Activated CD8-positive, alpha-beta memory T cell treated with anti-CD3 and anti-CD28 coated beads, Interleukin-2, amount 10 ng/mL, durations not matched to agents 7 days and 5 days (primary cell): ENCODE measurements around the gene ERH. TPM values are rescaled to one million over a fixed set of nuclear protein-coding genes. Genes with fewer than 3 reads are reported as not detected.
"Not testable (repeated sequence)": the region's sequence is repeated elsewhere in the genome, so short reads cannot be mapped to it uniquely, and the experiment has no call there.

Experiments used
- ATAC-seq: fragments of 150-1000 bp; cut with Tn5 transposase; one replicate; pipeline ENCODE4 v1.10.0; 2021; ENCODE audit warnings: moderate library complexity
- CTCF ChIA-PET: fragments of 350-600 bp; sonication (Branson Sonifier 250); formaldehyde crosslinking; loops from one replicate; lab custom pipeline; 2021; ENCODE audit warnings: antibody characterized with exemption; lab: Charles Lee
- DNase-seq: peaks from one replicate; pipeline ENCODE4 v3.0.0-alpha.2; 2020
- H3K27ac Mint-ChIP-seq: one replicate; pipeline ENCODE4 v1.8.0; 2021; ENCODE audit warnings: mild to moderate bottlenecking, mixed read lengths
- H3K27me3 Mint-ChIP-seq: one replicate; pipeline ENCODE4 v1.8.0; 2021; ENCODE audit warnings: mixed read lengths
- H3K36me3 Mint-ChIP-seq: one replicate; pipeline ENCODE4 v1.8.0; 2021; ENCODE audit warnings: mild to moderate bottlenecking, mixed read lengths
- H3K4me1 Mint-ChIP-seq: one replicate; pipeline ENCODE4 v1.8.0; 2021; ENCODE audit warnings: mixed read lengths
- H3K4me3 Mint-ChIP-seq: one replicate; pipeline ENCODE4 v1.8.0; 2021; ENCODE audit warnings: mild to moderate bottlenecking, moderate library complexity, mixed read lengths
- H3K9me3 Mint-ChIP-seq: one replicate; pipeline ENCODE4 v1.8.0; 2022; ENCODE audit warnings: low read depth, mixed read lengths
- total RNA-seq, 2 experiments: library from RNA; stranded (reverse); gene quantifications; one replicate each; pipeline ENCODE4 v1.2.3, GENCODE V29; 2021

Gene ERH
- 100 to 1,000 TPM; 291 to 348 TPM for total RNA-seq

GRCh38 chr14:69398053-69398817, at the start of gene ERH, which contains the start of gene SLC39A9:
TSS of gene ERH (minus strand) at chr14:69398299. CDS start at chr14:69398233, 66 bp downstream.
TSS of gene SLC39A9 (plus strand) at chr14:69398692. CDS start at chr14:69399370, 678 bp downstream.
- ATAC-seq (peak; percentile 86), DNase-seq (peak; percentile 97)
- no peaks in the 10 kb centered on the region for H3K9me3 Mint-ChIP-seq
- H3K27ac Mint-ChIP-seq, result peak within 1 kb of the TSS; percentile 99
- peaks cover 60% of the 10 kb centered on the region for H3K4me1 Mint-ChIP-seq
- peak within 1 kb of the TSS; percentile 86 for H3K4me3 Mint-ChIP-seq
- CTCF ChIA-PET, result interaction anchor here (0.6 to 2.5 kb wide), 10 partner anchors 14 to 269 kb away, joined by 3 to 10 read pairs (median 3); partner anchors contain the start of gene DCAF5
- H3K27me3 Mint-ChIP-seq, result no peaks in the 10 kb centered on the region
- H3K36me3 Mint-ChIP-seq, result peaks cover 46% of the 10 kb centered on the region

- no peaks in the 10 kb centered on the region for H3K9me3 Mint-ChIP-seq
- no peaks in the 10 kb centered on the region for H3K27me3 Mint-ChIP-seq
- H3K36me3 Mint-ChIP-seq, result peaks cover 34% of the 10 kb centered on the region
- ATAC-seq (no peak), DNase-seq (no peak)
- peaks cover 12% of the 10 kb centered on the region for H3K4me1 Mint-ChIP-seq
- CTCF ChIA-PET, result no interaction called here
- no peak overlapping the region for H3K4me3 Mint-ChIP-seq
- H3K27ac Mint-ChIP-seq, result no peak overlapping the region
These were observed 45.3 kb upstream of the ERH start for GRCh38 chr14:69443296-69443805.

- Mint-ChIP-seq H3K36me3 (peaks cover 34% of the 10 kb centered on the region), H3K27ac (no peak overlapping the region), H3K9me3 (no peaks in the 10 kb centered on the region), H3K27me3 (no peaks in the 10 kb centered on the region), H3K4me3 (no peak overlapping the region), H3K4me1 (peaks cover 12% of the 10 kb centered on the region)
- DNase-seq, result no peak
- ATAC-seq, result no peak
- CTCF ChIA-PET, result interaction anchor here (0.8 kb wide), 1 partner anchor 33 kb away, joined by 4 read pairs; no protein-coding TSS in a partner anchor
These were observed 43.8 kb upstream of the ERH start for GRCh38 chr14:69441948-69442347.

GRCh38 chr14:69439521-69440270, 41.6 kb upstream of the ERH start:
- Mint-ChIP-seq H3K4me1 (peaks cover 12% of the 10 kb centered on the region), H3K4me3 (no peak overlapping the region), H3K36me3 (peaks cover 23% of the 10 kb centered on the region), H3K9me3 (no peaks in the 10 kb centered on the region), H3K27me3 (no peaks in the 10 kb centered on the region), H3K27ac (no peak overlapping the region)
- no peak for DNase-seq
- CTCF ChIA-PET, result interaction anchor here (1.6 kb wide), 1 partner anchor 20 kb away, joined by 4 read pairs; no protein-coding TSS in a partner anchor
- ATAC-seq, result no peak

GRCh38 chr14:69432364-69432763, 34.3 kb upstream of the ERH start:
- H3K27me3 Mint-ChIP-seq, result no peaks in the 10 kb centered on the region
- DNase-seq (no peak), ATAC-seq (no peak)
- CTCF ChIA-PET, result no interaction called here
- H3K27ac Mint-ChIP-seq, result no peak overlapping the region
- peaks cover 3% of the 10 kb centered on the region for H3K4me1 Mint-ChIP-seq
- peaks cover 15% of the 10 kb centered on the region for H3K36me3 Mint-ChIP-seq
- no peak overlapping the region for H3K4me3 Mint-ChIP-seq
- no peaks in the 10 kb centered on the region for H3K9me3 Mint-ChIP-seq

- Mint-ChIP-seq H3K4me1 (peaks cover 3% of the 10 kb centered on the region), H3K27me3 (no peaks in the 10 kb centered on the region), H3K27ac (no peak overlapping the region), H3K4me3 (no peak overlapping the region), H3K36me3 (peaks cover 30% of the 10 kb centered on the region), H3K9me3 (no peaks in the 10 kb centered on the region)
- ATAC-seq (no peak), DNase-seq (no peak)
- CTCF ChIA-PET, result no interaction called here
These were observed 32.3 kb upstream of the ERH start for GRCh38 chr14:69430306-69430939.

GRCh38 chr14:69429643-69430042, 31.5 kb upstream of the ERH start:
- CTCF ChIA-PET, result no interaction called here
- no peak overlapping the region for H3K4me3 Mint-ChIP-seq
- peaks cover 3% of the 10 kb centered on the region for H3K4me1 Mint-ChIP-seq
- DNase-seq, result no peak
- H3K27ac Mint-ChIP-seq, result no peak overlapping the region
- no peaks in the 10 kb centered on the region for H3K27me3 Mint-ChIP-seq
- H3K9me3 Mint-ChIP-seq, result no peaks in the 10 kb centered on the region
- H3K36me3 Mint-ChIP-seq, result peaks cover 35% of the 10 kb centered on the region
- ATAC-seq, result no peak

GRCh38 chr14:69428289-69428998, 30.3 kb upstream of the ERH start:
- no peaks in the 10 kb centered on the region for H3K9me3 Mint-ChIP-seq
- H3K36me3 Mint-ChIP-seq, result peaks cover 38% of the 10 kb centered on the region
- no peaks in the 10 kb centered on the region for H3K27me3 Mint-ChIP-seq
- no peak overlapping the region for H3K4me3 Mint-ChIP-seq
- H3K4me1 Mint-ChIP-seq, result peaks cover 3% of the 10 kb centered on the region
- no peak for DNase-seq
- CTCF ChIA-PET, result no interaction called here
- no peak overlapping the region for H3K27ac Mint-ChIP-seq
- no peak for ATAC-seq

- Mint-ChIP-seq H3K27ac (no peak overlapping the region), H3K27me3 (no peaks in the 10 kb centered on the region), H3K9me3 (no peaks in the 10 kb centered on the region), H3K36me3 (peaks cover 40% of the 10 kb centered on the region), H3K4me1 (peaks cover 3% of the 10 kb centered on the region), H3K4me3 (no peak overlapping the region)
- CTCF ChIA-PET, result no interaction called here
- no peak for DNase-seq
- no peak for ATAC-seq
These were observed 29.5 kb upstream of the ERH start for GRCh38 chr14:69427596-69427995.

- CTCF ChIA-PET, result interaction anchor here (0.5 to 1.2 kb wide), 2 partner anchors 10 to 182 kb away, joined by 4 read pairs; no protein-coding TSS in a partner anchor
- DNase-seq (no peak), ATAC-seq (no peak)
- Mint-ChIP-seq H3K4me3 (no peak overlapping the region), H3K27me3 (no peaks in the 10 kb centered on the region), H3K36me3 (peaks cover 40% of the 10 kb centered on the region), H3K9me3 (no peaks in the 10 kb centered on the region), H3K4me1 (peaks cover 21% of the 10 kb centered on the region), H3K27ac (no peak overlapping the region)
These were observed 26.2 kb upstream of the ERH start for GRCh38 chr14:69424149-69424923.

- Mint-ChIP-seq H3K36me3 (peaks cover 34% of the 10 kb centered on the region), H3K9me3 (no peaks in the 10 kb centered on the region), H3K4me1 (peaks cover 22% of the 10 kb centered on the region), H3K4me3 (no peak overlapping the region), H3K27ac (no peak overlapping the region), H3K27me3 (no peaks in the 10 kb centered on the region)
- CTCF ChIA-PET, result interaction anchor here (0.5 kb wide), 1 partner anchor 1293 kb away, joined by 3 read pairs; no protein-coding TSS in a partner anchor
- ATAC-seq, result no peak
- DNase-seq, result no peak
These were observed 25.2 kb upstream of the ERH start for GRCh38 chr14:69423279-69423678.

GRCh38 chr14:69416087-69416486, 18.0 kb upstream of the ERH start:
- H3K27ac Mint-ChIP-seq, CTCF ChIA-PET: not testable (repeated sequence)

More at GRCh38 chr14:69416087-69416486, 18.0 kb upstream of the ERH start:
- not testable (repeated sequence) for H3K4me3 Mint-ChIP-seq, DNase-seq, H3K27me3 Mint-ChIP-seq, H3K9me3 Mint-ChIP-seq, ATAC-seq
- H3K4me1 Mint-ChIP-seq, result peaks cover 21% of the 10 kb centered on the region
- peaks cover 20% of the 10 kb centered on the region for H3K36me3 Mint-ChIP-seq
